T-cell (primary cell): ENCODE measurements around the gene TCF20. TPM values are rescaled to one million over a fixed set of nuclear protein-coding genes. Genes with fewer than 3 reads are reported as not detected.

Experiments
- ATAC-seq, 4 experiments: fragments of 200-7000 bp in 3 of 4; fragments of 150-1000 bp in 1 of 4; cut with Tn5 transposase; replicated peaks in 1 of 4; 1 replicate in 3 of 4; 2 replicates in 1 of 4; pipeline ENCODE4 v1.10.0; 2021; ENCODE audit warnings: moderate library complexity in 3 of 4, mild to moderate bottlenecking in 2 of 4, moderate number of reproducible peaks in 1 of 4
- CTCF ChIA-PET, 2 donors: fragments of 300-600 bp; sonication (Branson Sonifier 250); formaldehyde crosslinking; loops; one replicate each; lab custom pipeline; 2022; ENCODE audit warnings: antibody characterized with exemption in 2 of 2; lab: Charles Lee
- POLR2A ChIA-PET, 2 donors: fragments of 300-600 bp; sonication (Branson Sonifier 250); formaldehyde crosslinking; loops; one replicate each; lab custom pipeline; 2022; ENCODE audit warnings: antibody characterized with exemption in 2 of 2; lab: Charles Lee
- DNase-seq, 35 experiments: peaks; one replicate each; pipeline versions ENCODE4 v3.0.0 to v3.0.0-alpha.2; 2013 to 2023
- H3K27ac ChIP-seq: one replicate; pipeline ENCODE4 v1.5.1; 2013; ENCODE audit warnings: low read length
- H3K27me3 ChIP-seq, 2 experiments: replicated peaks in 1 of 2; 1 replicate in 1 of 2; 2 replicates in 1 of 2; pipeline versions ENCODE4 v1.6.1 to v1.7.0; 2013; ENCODE audit warnings: low read length in 1 of 2, mixed read lengths in 1 of 2; ENCODE audit not compliant: control insufficient read depth in 2 of 2, insufficient read depth in 2 of 2; ENCODE audit errors: extremely low read depth in 1 of 2
- H3K36me3 ChIP-seq, 2 donors: 1 replicate in 1 of 2; 2 replicates in 1 of 2; pipeline versions ENCODE4 v1.6.1 to v1.7.0; 2013; ENCODE audit warnings: low read length in 1 of 2; ENCODE audit not compliant: control insufficient read depth in 2 of 2, insufficient read depth in 1 of 2; ENCODE audit errors: extremely low read depth in 1 of 2
- H3K4me1 ChIP-seq, 2 experiments: 1 replicate in 1 of 2; 2 replicates in 1 of 2; pipeline versions ENCODE4 v1.6.1 to v1.7.0; 2013; ENCODE audit warnings: low read length in 2 of 2, mixed read lengths in 1 of 2; ENCODE audit not compliant: insufficient read depth in 2 of 2, control insufficient read depth in 1 of 2; ENCODE audit errors: extremely low read depth in 1 of 2
- H3K4me3 ChIP-seq, 2 donors: 1 replicate in 1 of 2; 2 replicates in 1 of 2; pipeline versions ENCODE4 v1.5.1 to v1.7.0; 2013; ENCODE audit warnings: mild to moderate bottlenecking in 2 of 2, low read length in 1 of 2, moderate library complexity in 1 of 2; ENCODE audit not compliant: control insufficient read depth in 1 of 2; ENCODE audit errors: extremely low read depth in 1 of 2
- H3K9me3 ChIP-seq: 2 replicates; pipeline ENCODE4 v1.7.0; 2013
- H3K27ac Mint-ChIP-seq, 2 donors: one replicate each; pipeline ENCODE4 v1.8.0; 2020 to 2021; ENCODE audit warnings: mild to moderate bottlenecking in 2 of 2, mixed read lengths in 2 of 2
- H3K27me3 Mint-ChIP-seq, 2 donors: one replicate each; pipeline ENCODE4 v1.8.0; 2021 to 2022; ENCODE audit warnings: mixed read lengths in 2 of 2
- H3K36me3 Mint-ChIP-seq: one replicate; pipeline ENCODE4 v1.8.0; 2021; ENCODE audit warnings: mixed read lengths
- H3K4me1 Mint-ChIP-seq, 3 donors: one replicate each; pipeline ENCODE4 v1.8.0; 2020 to 2022; ENCODE audit warnings: mixed read lengths in 3 of 3, mild to moderate bottlenecking in 1 of 3
- H3K4me3 Mint-ChIP-seq, 3 donors: one replicate each; pipeline ENCODE4 v1.8.0; 2020 to 2022; ENCODE audit warnings: mild to moderate bottlenecking in 3 of 3, mixed read lengths in 3 of 3, moderate library complexity in 3 of 3
- H3K9me3 Mint-ChIP-seq, 3 donors: one replicate each; pipeline ENCODE4 v1.8.0; 2020 to 2022; ENCODE audit warnings: mixed read lengths in 3 of 3
- WGBS: methylation state at CpG from one replicate; pipeline ENCODE4 v1.1.5; 2013; ENCODE audit warnings: missing lambda C conversion rate; ENCODE audit not compliant: insufficient coverage; 5-methylcytosine and 5-hydroxymethylcytosine counted together
- total RNA-seq, 35 experiments: library from RNA in 6 of 35; stranded (reverse) in 6 of 35; fragments of 120-200 nt in 1 of 35; gene quantifications; one replicate each; pipeline versions ENCODE4 v1.2.1 to v1.2.4 and lab custom pipeline; 2013 to 2026

Gene TCF20
- total RNA-seq, 5 donors from 2014 or later (not counting 1 experiment from before 2014, with no cell fraction given) = 84.2 to 98.8 (median 88.5) TPM

- CTCF ChIA-PET = no interaction called here
- WGBS = 97% methylated on average over 3 of the region's 3 CpGs
- Mint-ChIP-seq H3K36me3 (no peaks in the 10 kb centered on the region), H3K4me1 (peaks cover 82 to 83% (median 83%) of the 10 kb centered on the region in 3 donors), H3K4me3 (peak overlapping the region in 1 of 3 donors; percentile 40), H3K27ac (peak overlapping the region; percentile 80 to 94), H3K9me3 (no peaks in the 10 kb centered on the region), H3K27me3 (no peaks in the 10 kb centered on the region)
- H3K27me3 ChIP-seq = no peaks in the 10 kb centered on the region
- ATAC-seq = no peak
- DNase-seq = no peak
- POLR2A ChIA-PET = no interaction called here
- no peaks in the 10 kb centered on the region for H3K9me3 ChIP-seq
- no peak overlapping the region for H3K4me3 ChIP-seq
- H3K36me3 ChIP-seq = no peaks in the 10 kb centered on the region
- H3K4me1 ChIP-seq = peaks cover 43 to 85% of the 10 kb centered on the region in 2 experiments
- H3K27ac ChIP-seq = peak overlapping the region; percentile 23
Observed at GRCh38 chr22:42296883-42297282, 26.4 kb upstream of the TCF20 start.

- Mint-ChIP-seq H3K4me3 (peak overlapping the region in 1 of 3 donors; percentile 40), H3K4me1 (peaks cover 78 to 84% (median 83%) of the 10 kb centered on the region in 3 donors), H3K27me3 (no peaks in the 10 kb centered on the region), H3K36me3 (no peaks in the 10 kb centered on the region), H3K9me3 (no peaks in the 10 kb centered on the region), H3K27ac (peak overlapping the region; percentile 80 to 94)
- Histone ChIP-seq H3K4me3 (no peak overlapping the region), H3K27ac (peak overlapping the region; percentile 23), H3K4me1 (peaks cover 38 to 80% of the 10 kb centered on the region in 2 experiments), H3K36me3 (no peaks in the 10 kb centered on the region), H3K9me3 (no peaks in the 10 kb centered on the region), H3K27me3 (no peaks in the 10 kb centered on the region)
- ATAC-seq (peak in 1 of 4 experiments; percentile 19), DNase-seq (peak in 14 of 35 experiments; percentile 8 to 47 (median 24))
- POLR2A ChIA-PET = no interaction called here
- 46% methylated on average over 16 of the region's 19 CpGs for WGBS
- CTCF ChIA-PET = no interaction called here
Observed at GRCh38 chr22:42296381-42296853, 26.0 kb upstream of the TCF20 start.

- Mint-ChIP-seq H3K9me3 (no peaks in the 10 kb centered on the region), H3K36me3 (no peaks in the 10 kb centered on the region), H3K4me1 (peaks cover 58 to 66% (median 64%) of the 10 kb centered on the region in 3 donors), H3K27ac (peak overlapping the region; percentile 69 to 72), H3K4me3 (peak overlapping the region in 1 of 3 donors; percentile 41), H3K27me3 (no peaks in the 10 kb centered on the region)
- WGBS = 61% methylated on average over 17 of the region's 22 CpGs
- H3K4me3 ChIP-seq = peak overlapping the region in 1 of 2 donors; percentile 5
- peaks cover 23 to 59% of the 10 kb centered on the region in 2 experiments for H3K4me1 ChIP-seq
- no peaks in the 10 kb centered on the region for H3K9me3 ChIP-seq
- POLR2A ChIA-PET = no interaction called here
- H3K27ac ChIP-seq = peak overlapping the region; percentile 13
- DNase-seq = peak in 30 of 35 experiments; percentile 15 to 59 (median 41)
- no peaks in the 10 kb centered on the region for H3K27me3 ChIP-seq
- no peaks in the 10 kb centered on the region for H3K36me3 ChIP-seq
- peak; percentile 79 to 88 (median 82) for ATAC-seq
- CTCF ChIA-PET = no interaction called here
Observed at GRCh38 chr22:42294034-42294985, 23.9 kb upstream of the TCF20 start.

- Histone ChIP-seq H3K4me1 (peaks cover 18 to 45% of the 10 kb centered on the region in 2 experiments), H3K27me3 (no peaks in the 10 kb centered on the region), H3K27ac (no peak overlapping the region), H3K36me3 (no peaks in the 10 kb centered on the region), H3K9me3 (no peaks in the 10 kb centered on the region), H3K4me3 (no peak overlapping the region)
- CTCF ChIA-PET = no interaction called here
- peak overlapping the region in 1 of 2 donors; percentile 66 for H3K27ac Mint-ChIP-seq
- 86% methylated on average over 9 of the region's 12 CpGs for WGBS
- H3K27me3 Mint-ChIP-seq = no peaks in the 10 kb centered on the region
- POLR2A ChIA-PET = no interaction called here
- peaks cover 44 to 53% (median 50%) of the 10 kb centered on the region in 3 donors for H3K4me1 Mint-ChIP-seq
- DNase-seq (no peak), ATAC-seq (no peak)
- no peaks in the 10 kb centered on the region for H3K9me3 Mint-ChIP-seq
- no peaks in the 10 kb centered on the region for H3K36me3 Mint-ChIP-seq
- no peak overlapping the region for H3K4me3 Mint-ChIP-seq
Observed at GRCh38 chr22:42292732-42293520, 22.5 kb upstream of the TCF20 start.

- no peak overlapping the region for H3K27ac ChIP-seq
- ChIA-PET POLR2A (no interaction called here), CTCF (no interaction called here)
- no peak for DNase-seq
- peaks cover 19 to 38% of the 10 kb centered on the region in 2 experiments for H3K4me1 ChIP-seq
- no peak overlapping the region for H3K4me3 ChIP-seq
- H3K4me1 Mint-ChIP-seq = peaks cover 45 to 55% (median 49%) of the 10 kb centered on the region in 3 donors
- ATAC-seq = no peak
- WGBS = 90% methylated on average over 6 of the region's 6 CpGs
- H3K9me3 Mint-ChIP-seq = no peaks in the 10 kb centered on the region
- no peak overlapping the region for H3K27ac Mint-ChIP-seq
- no peaks in the 10 kb centered on the region for H3K36me3 Mint-ChIP-seq
- no peaks in the 10 kb centered on the region for H3K9me3 ChIP-seq
- no peaks in the 10 kb centered on the region for H3K27me3 ChIP-seq
- H3K4me3 Mint-ChIP-seq = no peak overlapping the region
- H3K36me3 ChIP-seq = no peaks in the 10 kb centered on the region
- no peaks in the 10 kb centered on the region for H3K27me3 Mint-ChIP-seq
Observed at GRCh38 chr22:42291287-42291686, 20.8 kb upstream of the TCF20 start.
